ENCODE results near the gene MUC2. TPM values are rescaled to one million over a fixed set of nuclear protein-coding genes. Genes with fewer than 3 reads are reported as not detected.

The MUC2 gene
- total and polyA plus RNA-seq, 2 of the 13 experiments (the other 11 are each of a cell fraction or from before 2014, with no cell fraction given) = not detected

- Histone ChIP-seq H3K27me3 (ENCODE audit: control insufficient read depth in 1 of 2, insufficient read depth in 2 of 2, low read length in 2 of 2) (peaks cover 21 to 97% of the 10 kb centered on the region in 2 experiments), H3K4me1 (ENCODE audit: insufficient read depth, low read length) (no peaks in the 10 kb centered on the region), H3K9me3 (ENCODE audit: low read length) (no peaks in the 10 kb centered on the region), H3K4me3 (replicated peaks in 1 of 3; ENCODE audit: insufficient read depth in 1 of 3, low read depth in 2 of 3, low read length in 3 of 3) (no peak overlapping the region), H3K4me2 (ENCODE audit: low read depth, low read length) (no peak overlapping the region), H4K20me1 (ENCODE audit: insufficient read depth, low read length) (no peaks in the 10 kb centered on the region), H2AFZ (ENCODE audit: low read length) (no peak overlapping the region), H3K79me2 (ENCODE audit: insufficient read depth, low read length) (no peaks in the 10 kb centered on the region), H3K36me3 (replicated peaks in 1 of 2; ENCODE audit: control insufficient read depth in 1 of 2, insufficient read depth in 2 of 2, low read length in 2 of 2) (no peaks in the 10 kb centered on the region), H3K9ac (ENCODE audit: insufficient read depth, low read depth, low read length) (no peak overlapping the region), H3K27ac (ENCODE audit: extremely low read length, insufficient read depth, low read length) (no peak overlapping the region)
- FAIRE-seq (no peak), ATAC-seq (no peak; the same call in 2 of the 3 replicates), DNase-seq (ENCODE audit: low spot score) (no peak)
- ChIA-PET CTCF (ENCODE audit: low intra/inter-chr PET ratio, low total read pairs) (interaction anchor here (1.0 to 1.6 kb wide), 3 partner anchors 153 to 203 kb away, joined by 3 to 8 read pairs (median 6); no protein-coding TSS in a partner anchor), POLR2A (no interaction called here)
- TF ChIP-seq FOXM1 (CRISPR knock-in tag; IDR thresholded peaks at IDR 0.05) (no peak), ZNF235 (CRISPR knock-in tag; IDR thresholded peaks at IDR 0.05; ENCODE audit: borderline replicate concordance) (no peak), ZNF687 (CRISPR knock-in tag; IDR thresholded peaks at IDR 0.05) (peak; percentile 36), ZNF546 (CRISPR knock-in tag; conservative IDR thresholded peaks at IDR 0.05) (0 out of 2 replicates have a peak, but pooled peaks have one; percentile 24), CBFB (CRISPR knock-in tag; IDR thresholded peaks at IDR 0.05) (0 out of 2 replicates have a peak, but pooled peaks have one; percentile 6), ZNF639 (CRISPR knock-in tag; conservative IDR thresholded peaks at IDR 0.05) (0 out of 2 replicates have a peak, but pooled peaks have one; percentile 38), PPARG (CRISPR knock-in tag; conservative IDR thresholded peaks at IDR 0.05) (no peak), KLF9 (CRISPR knock-in tag; IDR thresholded peaks at IDR 0.05; ENCODE audit: low read depth) (no peak)
- in situ Hi-C loops (cut with HindIII; ENCODE audit: extremely low pct_ligation_motif_present, low pct_unique_long_range_greater_than_20kb) (loop anchor here (10.0 kb wide), 1 partner anchor 167 kb away; no protein-coding TSS in a partner anchor), intact Hi-C loops (cut with micrococcal nuclease; ENCODE audit: unreplicated experiment) (loop anchor here (1.0 kb wide), 1 partner anchor 153 kb away; no protein-coding TSS in a partner anchor)
- WGBS (ENCODE audit: low lambda C conversion rate) = 50% methylated on average over 2 of the region's 15 CpGs
- no TSS peak for BruUV-seq (replicated peaks)
Measured at GRCh38 chr11:1051356-1052132, 23.1 kb upstream of the MUC2 start.

Measured in HepG2 (cell line).